Bronchial epithelial cell (primary cell): Measurements from ENCODE around the gene TBX3. TPM values are rescaled to one million over a fixed set of nuclear protein-coding genes. Genes with fewer than 3 reads are reported as not detected.

Experiments used
- DNase-seq: peaks from one replicate; pipeline ENCODE4 v3.0.0-alpha.2; 2010; ENCODE audit warnings: low read depth
- FAIRE-seq: peaks from 2 replicates; lab custom pipeline; 2011; peaks lifted over from hg19 to GRCh38; lab: Jason Lieb, UNC
- H3K27me3 ChIP-seq: 2 replicates; pipeline ENCODE4 v1.5.1; 2011; ENCODE audit warnings: low read length; ENCODE audit not compliant: control insufficient read depth, insufficient read depth
- H3K36me3 ChIP-seq: 2 replicates; pipeline ENCODE4 v1.5.1; 2011; ENCODE audit warnings: low read length; ENCODE audit not compliant: control insufficient read depth, insufficient read depth
- H3K4me3 ChIP-seq: 2 replicates; pipeline ENCODE4 v1.5.1; 2011; ENCODE audit warnings: mild to moderate bottlenecking, low read depth, low read length, control low read depth
- total RNA-seq: library from RNA; depleted of rRNA; stranded (reverse); fragments of >200 nt; gene quantifications from 2 replicates; pipeline ENCODE4 v1.2.1, GENCODE V29; 2014
- TF ChIP-seq, protein P1 (sequence below): IDR thresholded peaks from 2 replicates; pipeline ENCODE4 v1.5.1; 2011; ENCODE audit warnings: mild to moderate bottlenecking, moderate library complexity, low read length, control low read depth, inconsistent platforms; ENCODE audit not compliant: insufficient read depth, severe bottlenecking

TBX3 gene
- total RNA-seq, 1 donor from 2014 or later = 1.3 TPM

DNA sequence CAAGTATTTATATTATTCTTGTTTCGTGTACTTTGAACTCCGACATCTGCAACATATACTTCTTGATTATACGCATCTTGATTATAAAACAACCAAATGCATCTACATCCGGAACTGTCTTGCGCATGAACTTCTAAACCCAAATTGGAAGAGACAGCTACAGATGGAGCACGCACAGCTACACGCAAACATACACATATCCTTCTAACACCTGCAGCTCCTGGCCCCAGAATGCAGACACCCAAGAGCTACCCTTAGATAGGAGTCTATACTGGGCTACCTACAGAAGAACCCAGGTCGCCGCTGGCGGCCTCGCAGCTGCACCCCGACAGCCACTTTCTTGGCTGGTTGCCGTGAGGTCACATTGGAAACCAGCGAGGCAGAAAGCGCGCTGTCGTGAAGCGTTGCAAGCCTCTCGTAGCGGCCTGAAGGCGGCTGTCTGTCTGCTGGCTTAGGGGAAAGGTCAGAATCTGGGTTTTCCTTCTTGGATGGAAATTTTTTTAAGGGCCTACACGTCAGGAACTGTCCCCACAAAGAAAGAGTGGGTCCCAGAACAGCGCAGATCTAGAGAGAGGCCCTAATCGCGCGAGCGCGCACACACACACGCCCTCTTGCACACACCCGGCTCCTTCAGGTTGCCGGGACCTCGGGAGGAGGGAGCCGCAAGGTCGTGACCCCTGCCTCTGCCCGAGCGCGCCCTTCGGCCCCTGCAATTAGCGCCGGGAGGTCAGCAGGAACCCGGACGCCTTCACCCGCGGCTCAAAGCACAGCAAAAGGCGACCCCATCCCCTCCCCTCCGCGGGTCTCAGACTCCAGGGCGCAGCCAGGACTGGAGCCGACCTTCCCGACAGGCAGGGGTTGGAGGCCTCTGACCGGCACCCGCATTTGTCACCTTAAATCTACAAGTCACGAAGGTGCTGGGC lies 17.0 kb downstream of the TBX3 start:
- no peak for FAIRE-seq

DNA sequence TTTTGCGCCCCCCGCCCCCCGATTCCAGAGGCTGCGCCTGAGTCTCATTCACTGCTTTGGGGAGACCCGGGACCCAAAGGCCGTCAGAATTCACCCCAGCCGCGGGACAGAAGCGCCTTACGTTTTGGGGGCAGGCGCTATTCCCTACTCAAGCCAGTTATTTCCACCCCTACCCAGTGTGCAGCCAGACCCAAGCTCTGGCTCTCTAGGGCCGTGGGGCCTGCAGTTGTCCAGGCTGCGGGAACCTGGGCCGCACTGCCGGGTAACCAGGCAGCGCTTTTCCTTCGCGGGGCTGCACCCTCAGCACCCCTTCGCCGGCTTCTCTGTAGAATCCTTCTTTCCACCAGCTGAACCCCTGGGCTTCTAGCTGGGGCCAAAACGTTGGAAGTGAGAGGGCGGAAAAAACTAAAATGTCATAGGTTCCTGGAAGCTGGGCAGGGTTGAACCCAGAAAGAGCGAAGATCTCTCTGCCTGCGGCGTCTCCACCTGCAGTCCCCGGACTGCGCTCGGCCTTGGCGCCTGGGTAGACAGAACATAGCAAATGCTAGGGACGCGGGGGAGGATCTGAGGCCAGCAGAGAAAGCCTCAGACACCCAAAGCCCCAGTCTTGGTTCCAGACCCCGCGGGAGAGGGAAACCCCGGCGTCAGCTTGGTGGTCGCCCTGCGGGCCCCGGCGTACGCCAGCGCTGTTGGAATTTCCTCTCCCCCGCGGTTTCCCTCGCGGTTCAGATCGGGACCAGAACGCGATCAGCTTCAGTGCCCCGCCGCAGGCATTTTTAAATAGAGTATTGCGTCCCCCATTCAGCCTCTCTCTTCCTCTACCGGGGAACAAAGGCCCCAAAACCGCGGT lies 18.3 kb downstream of the TBX3 start:
- FAIRE-seq = no peak
- Histone ChIP-seq H3K27me3 (peaks cover 40% of the 10 kb centered on the region), H3K36me3 (no peaks in the 10 kb centered on the region), H3K4me3 (no peak overlapping the region)
- TF ChIP-seq, protein P1, sequence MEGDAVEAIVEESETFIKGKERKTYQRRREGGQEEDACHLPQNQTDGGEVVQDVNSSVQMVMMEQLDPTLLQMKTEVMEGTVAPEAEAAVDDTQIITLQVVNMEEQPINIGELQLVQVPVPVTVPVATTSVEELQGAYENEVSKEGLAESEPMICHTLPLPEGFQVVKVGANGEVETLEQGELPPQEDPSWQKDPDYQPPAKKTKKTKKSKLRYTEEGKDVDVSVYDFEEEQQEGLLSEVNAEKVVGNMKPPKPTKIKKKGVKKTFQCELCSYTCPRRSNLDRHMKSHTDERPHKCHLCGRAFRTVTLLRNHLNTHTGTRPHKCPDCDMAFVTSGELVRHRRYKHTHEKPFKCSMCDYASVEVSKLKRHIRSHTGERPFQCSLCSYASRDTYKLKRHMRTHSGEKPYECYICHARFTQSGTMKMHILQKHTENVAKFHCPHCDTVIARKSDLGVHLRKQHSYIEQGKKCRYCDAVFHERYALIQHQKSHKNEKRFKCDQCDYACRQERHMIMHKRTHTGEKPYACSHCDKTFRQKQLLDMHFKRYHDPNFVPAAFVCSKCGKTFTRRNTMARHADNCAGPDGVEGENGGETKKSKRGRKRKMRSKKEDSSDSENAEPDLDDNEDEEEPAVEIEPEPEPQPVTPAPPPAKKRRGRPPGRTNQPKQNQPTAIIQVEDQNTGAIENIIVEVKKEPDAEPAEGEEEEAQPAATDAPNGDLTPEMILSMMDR = no peak
- no peak for DNase-seq

More for the DNA sequence above, 17.0 kb downstream of the TBX3 start:
- Histone ChIP-seq H3K4me3 (no peak overlapping the region), H3K36me3 (no peaks in the 10 kb centered on the region), H3K27me3 (peaks cover 45% of the 10 kb centered on the region)
- no peak for DNase-seq
- TF ChIP-seq, protein P1 = no peak

DNA sequence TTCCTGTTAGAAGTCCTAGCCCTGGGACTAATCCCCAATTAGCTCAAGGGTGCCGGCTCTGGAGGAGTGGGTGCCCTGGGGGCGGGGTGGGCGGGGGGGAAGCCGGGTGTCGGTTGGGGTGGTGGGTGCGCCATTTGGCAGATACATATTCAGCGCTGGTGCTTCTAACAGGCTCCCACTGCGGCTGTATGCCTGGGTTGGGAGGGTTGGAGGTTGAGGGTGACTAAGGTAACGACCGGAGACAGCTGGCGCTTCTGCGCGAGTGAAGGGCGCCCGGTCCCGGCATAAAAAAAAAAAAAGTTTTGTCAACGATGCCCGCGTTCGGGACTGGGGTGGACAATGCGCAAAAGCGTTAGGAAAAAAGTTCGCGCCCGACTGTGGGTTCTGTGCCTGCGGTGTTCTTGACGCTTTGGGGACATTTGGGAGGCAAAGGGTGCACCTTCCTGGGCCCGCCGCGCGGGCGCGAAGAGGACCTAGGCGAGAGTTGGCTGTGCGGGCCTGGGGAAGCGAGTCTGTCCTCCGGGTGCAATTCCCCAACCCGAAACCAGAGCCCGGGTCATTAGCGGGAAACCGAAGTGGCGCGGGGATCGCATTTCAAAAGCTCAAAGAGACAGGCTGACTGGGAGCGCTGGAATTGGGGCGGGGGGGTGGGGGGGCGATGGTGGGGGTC lies 19.2 kb downstream of the TBX3 start:
- Histone ChIP-seq H3K36me3 (no peaks in the 10 kb centered on the region), H3K4me3 (no peak overlapping the region), H3K27me3 (peaks cover 35% of the 10 kb centered on the region)
- FAIRE-seq (no peak), DNase-seq (no peak)
- TF ChIP-seq, protein P1 = no peak

DNA sequence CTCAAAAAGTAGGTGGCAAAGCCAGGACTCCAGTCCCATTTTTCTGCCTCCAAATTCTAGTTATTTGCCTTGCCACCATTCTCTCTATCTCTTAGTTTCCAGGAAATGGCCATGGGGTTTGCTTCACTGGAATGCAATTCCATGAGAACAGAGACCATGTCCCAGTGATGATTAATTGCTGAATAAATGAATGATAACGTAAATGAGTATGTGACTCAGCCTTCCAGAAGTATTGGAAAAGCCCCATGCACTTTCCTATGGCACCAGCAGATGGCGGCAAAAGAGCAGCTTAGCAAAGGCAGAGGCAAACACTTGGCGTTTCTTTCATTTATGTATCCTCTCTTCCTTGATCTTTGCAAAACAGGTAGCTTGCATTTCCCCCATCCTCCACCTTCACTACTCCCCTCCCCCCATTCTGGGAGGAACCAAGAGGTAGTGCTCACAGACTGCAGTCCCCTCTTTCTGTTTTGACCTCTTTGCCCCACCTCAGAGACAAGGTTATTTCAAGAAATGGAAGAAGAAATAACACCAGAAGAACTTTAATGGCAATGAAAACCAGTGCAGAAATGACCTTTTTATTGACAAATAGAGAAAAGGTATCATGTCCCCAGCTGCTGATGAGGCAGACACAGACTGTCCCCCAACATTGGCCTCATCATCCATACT lies 21.3 kb downstream of the TBX3 start:
- H3K4me3 ChIP-seq = no peak overlapping the region
- H3K27me3 ChIP-seq = peaks cover 25% of the 10 kb centered on the region
- DNase-seq (peak; percentile 88), FAIRE-seq (peak; percentile 73)
- TF ChIP-seq, protein P1 = peak; percentile 92
- H3K36me3 ChIP-seq = no peaks in the 10 kb centered on the region

DNA sequence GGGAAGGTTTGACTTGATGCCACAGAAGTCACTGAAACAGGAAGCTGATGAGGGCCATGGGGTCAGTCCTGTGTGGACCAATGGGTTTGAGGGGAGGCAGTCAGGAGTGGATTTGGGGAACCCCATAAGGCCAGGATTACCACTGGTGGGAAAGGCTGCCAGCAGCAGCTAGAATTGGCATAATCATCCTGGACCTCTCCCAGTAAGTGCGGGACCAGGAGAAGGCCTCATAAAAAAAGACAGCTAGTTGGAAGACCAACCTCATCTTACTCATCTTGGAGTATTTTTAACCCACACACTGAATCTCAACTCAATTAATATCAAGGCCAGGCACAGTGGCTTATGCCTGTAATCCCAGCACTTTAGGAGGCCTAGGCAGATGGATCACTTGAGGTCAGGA lies 22.7 kb downstream of the TBX3 start:
- Histone ChIP-seq H3K36me3 (no peaks in the 10 kb centered on the region), H3K27me3 (peaks cover 13% of the 10 kb centered on the region), H3K4me3 (no peak overlapping the region)
- FAIRE-seq (no peak), DNase-seq (no peak)
- TF ChIP-seq, protein P1 = no peak
